GM12878 (cell line): Measurements from ENCODE around the gene EAF1. TPM values are rescaled to one million over a fixed set of nuclear protein-coding genes. Genes with fewer than 3 reads are reported as not detected.
A peak's percentile ranks its signal among the peaks of the same experiment; 100 is the strongest.

ENCODE experiments used
- ATAC-seq: fragments of 200-7000 bp; cut with Tn5 transposase; 3 replicates; pipeline ENCODE4 v1.9.1; 2020; ENCODE audit warnings: mild to moderate bottlenecking, moderate library complexity
- BruUV-seq: library from RNA; stranded (reverse); fragments of 400-500 nt; replicated peaks from 2 replicates; lab custom pipeline; 2021; lab: Mats Ljungman, UMichigan
- CTCF ChIA-PET: fragments of 300-600 bp; sonication (Branson Sonifier 250); formaldehyde crosslinking; extraction: SDS; loops from one replicate; lab custom pipeline; 2021; ENCODE audit warnings: inconsistent platforms; lab: Yijun Ruan, JAX
- POLR2A ChIA-PET: fragments of 350-600 bp; formaldehyde crosslinking; extraction: SDS; loops from one replicate; lab custom pipeline; 2021; ENCODE audit warnings: inconsistent platforms; lab: Charles Lee
- RAD21 ChIA-PET: fragments of 300-600 bp; sonication (Branson Sonifier 250); formaldehyde crosslinking; loops from one replicate; lab custom pipeline; 2023; ENCODE audit warnings: antibody characterized with exemption; ENCODE audit not compliant: unreplicated experiment; lab: Charles Lee
- SMC1A ChIA-PET: fragments of 300-600 bp; sonication (Branson Sonifier 250); formaldehyde crosslinking; loops from one replicate; lab custom pipeline; 2023; ENCODE audit not compliant: unreplicated experiment, uncharacterized antibody; lab: Charles Lee
- DNase-seq: peaks from one replicate; pipeline ENCODE4 v3.0.0-alpha.2; 2011; ENCODE audit warnings: low read depth, low spot score
- FAIRE-seq: peaks from 3 replicates; lab custom pipeline; 2011; peaks lifted over from hg19 to GRCh38; lab: Jason Lieb, UNC
- H2AFZ ChIP-seq: 2 replicates; pipeline ENCODE4 v1.6.0; 2011; ENCODE audit warnings: low read depth, low read length, control low read depth; ENCODE audit not compliant: control insufficient read depth
- H3K27ac ChIP-seq: 2 replicates; pipeline ENCODE4 v1.5.1; 2011; ENCODE audit warnings: control low read depth; ENCODE audit not compliant: control insufficient read depth, insufficient read depth
- H3K27me3 ChIP-seq, 2 experiments: replicated peaks in 1 of 2; 2 replicates each; pipeline versions ENCODE4 v1.6.0 to v1.6.1; 2011; ENCODE audit warnings: low read length in 1 of 2; ENCODE audit not compliant: control insufficient read depth in 2 of 2, insufficient read depth in 2 of 2
- H3K36me3 ChIP-seq, 2 experiments: 2 replicates each; pipeline ENCODE4 v1.5.1; 2011; ENCODE audit warnings: low read length in 1 of 2; ENCODE audit not compliant: control insufficient read depth in 2 of 2, insufficient read depth in 2 of 2
- H3K4me1 ChIP-seq: 2 replicates; pipeline ENCODE4 v1.6.1; 2011; ENCODE audit warnings: mild to moderate bottlenecking, low read length, moderate library complexity, mixed read lengths; ENCODE audit not compliant: control insufficient read depth, insufficient read depth
- H3K4me2 ChIP-seq: 2 replicates; pipeline ENCODE4 v1.6.0; 2011; ENCODE audit warnings: control low read depth; ENCODE audit not compliant: control insufficient read depth, insufficient read depth
- H3K4me3 ChIP-seq: fragments of 200-600 bp; sonication (generic); 2 replicates; pipeline ENCODE4 v1.5.1; 2016
- H3K79me2 ChIP-seq: 2 replicates; pipeline ENCODE4 v1.6.0; 2011; ENCODE audit warnings: low read length; ENCODE audit not compliant: control insufficient read depth, insufficient read depth
- H3K9ac ChIP-seq: 2 replicates; pipeline ENCODE4 v1.8.0; 2011; ENCODE audit warnings: low read length, control low read depth, mixed read lengths; ENCODE audit not compliant: control insufficient read depth, insufficient read depth
- H3K9me3 ChIP-seq: replicated peaks from 3 replicates; pipeline ENCODE4 v1.5.1; 2011; ENCODE audit warnings: mild to moderate bottlenecking, low read length; ENCODE audit not compliant: control insufficient read depth, insufficient read depth
- H4K20me1 ChIP-seq: 2 replicates; pipeline ENCODE4 v1.6.0; 2011; ENCODE audit not compliant: control insufficient read depth, insufficient read depth
- BHLHE40 ChIP-seq, 2 experiments: fragments of 450-650 bp in 1 of 2; IDR thresholded peaks; 2 replicates each; pipeline ENCODE4 v1.6.1; 2011 to 2017; ENCODE audit warnings: low read depth in 2 of 2, borderline replicate concordance in 1 of 2, improper control_type of control experiment in 1 of 2, low read length in 1 of 2, mild to moderate bottlenecking in 1 of 2
- CREB1 ChIP-seq: IDR thresholded peaks from 2 replicates; pipeline ENCODE4 v1.6.1; 2012; ENCODE audit warnings: low read depth, mild to moderate bottlenecking, inconsistent platforms
- FOS ChIP-seq: IDR thresholded peaks from 3 replicates; pipeline ENCODE4 v1.6.1; 2011; ENCODE audit warnings: borderline replicate concordance; ENCODE audit not compliant: insufficient read length; ENCODE audit errors: extremely low read depth
- GATAD2B ChIP-seq: fragments of 450-650 bp; conservative IDR thresholded peaks from 2 replicates; pipeline ENCODE4 v1.6.1; 2017; ENCODE audit warnings: low read depth, mild to moderate bottlenecking, moderate library complexity
- NFIC ChIP-seq: IDR thresholded peaks from 2 replicates; pipeline ENCODE4 v1.6.1; 2012; ENCODE audit warnings: low read depth, mild to moderate bottlenecking, inconsistent platforms, low read length, moderate library complexity
- RAD51 ChIP-seq: fragments of 450-650 bp; IDR thresholded peaks from 2 replicates; pipeline ENCODE4 v1.6.1; 2016; ENCODE audit warnings: moderate library complexity, mild to moderate bottlenecking, inconsistent platforms
- SRF ChIP-seq, 2 experiments: IDR thresholded peaks; 2 replicates each; pipeline ENCODE4 v1.6.1; 2011; ENCODE audit warnings: low read depth in 2 of 2, low read length in 2 of 2, mild to moderate bottlenecking in 1 of 2, moderate library complexity in 1 of 2
- SUPT20H ChIP-seq: IDR thresholded peaks from 2 replicates; pipeline ENCODE4 v1.6.1; 2011; ENCODE audit warnings: low read depth, mild to moderate bottlenecking, low read length, moderate library complexity, borderline replicate concordance; ENCODE audit not compliant: control insufficient read depth
- USF2 ChIP-seq: IDR thresholded peaks from 2 replicates; pipeline ENCODE4 v1.6.1; 2011; ENCODE audit warnings: low read depth, low read length, improper control_type of control experiment, borderline replicate concordance
- ZBTB33 ChIP-seq: fragments of 450-650 bp; IDR thresholded peaks from 2 replicates; pipeline ENCODE4 v1.6.1; 2017; ENCODE audit warnings: mild to moderate bottlenecking
- ZNF622 ChIP-seq: fragments of 450-650 bp; IDR thresholded peaks from 2 replicates; pipeline ENCODE4 v1.6.1; 2017; ENCODE audit warnings: mild to moderate bottlenecking, inconsistent platforms
- WGBS: methylation state at CpG from one replicate; pipeline ENCODE4 v1.1.6; 2016; ENCODE audit warnings: low lambda C conversion rate; ENCODE audit not compliant: insufficient replicate concordance, insufficient coverage; ENCODE audit errors: missing lambda C conversion rate; 5-methylcytosine and 5-hydroxymethylcytosine counted together
- in situ Hi-C: fragments of 300-500 bp; cut with MboI; formaldehyde crosslinking; loops from 9 replicates; pipeline ENCODE4 v1.14.3; 2018; ENCODE audit warnings: mixed read lengths
- intact Hi-C: fragments of 100-400 bp; cut with micrococcal nuclease; formaldehyde crosslinking; loops from one replicate; pipeline ENCODE4 v1.14.2; 2022; ENCODE audit not compliant: unreplicated experiment
- polyA plus RNA-seq, 11 experiments: library from polyadenylated mRNA; depleted of rRNA in 4 of 11; unstranded in 6 of 11; stranded (reverse) in 5 of 11; fragments of >200 nt; fragmentation: Nextera tagmentation in 4 of 11; fragmentation: Illumina TruSeq in 1 of 11; extraction: Ambion mirVana in 4 of 11; extraction: Trizol in 1 of 11; gene quantifications; 1 replicate in 1 of 11; 2 replicates in 10 of 11; pipeline versions ENCODE4 v1.2.1 to v1.2.3, GENCODE V29; 2011 to 2016; ENCODE audit warnings: inconsistent platforms in 2 of 11, missing spikeins in 2 of 11, low read depth in 1 of 11
- total RNA-seq, 4 experiments: library from RNA; depleted of rRNA in 3 of 4; stranded (reverse); fragments of >200 nt in 3 of 4; fragmentation: Illumina TruSeq in 1 of 4; extraction: Trizol in 1 of 4; gene quantifications; 2 replicates each; pipeline versions ENCODE4 v1.2.1 to v1.2.3, GENCODE V29; 2013 to 2021
- TF ChIP-seq, protein P1 (sequence below): IDR thresholded peaks from 2 replicates; pipeline ENCODE4 v1.6.1; 2011; ENCODE audit warnings: borderline replicate concordance, low read depth, mild to moderate bottlenecking, moderate library complexity, mixed read lengths, low read length; ENCODE audit not compliant: insufficient read depth; ENCODE audit errors: extremely low read length
- TF ChIP-seq, protein P2 (sequence below): fragments of 450-650 bp; IDR thresholded peaks from 2 replicates; pipeline ENCODE4 v1.6.1; 2017; ENCODE audit warnings: mild to moderate bottlenecking, low read depth, inconsistent platforms; ENCODE audit not compliant: poor library complexity, severe bottlenecking
- TF ChIP-seq, protein P3 (sequence below): IDR thresholded peaks from 2 replicates; pipeline ENCODE4 v1.6.1; 2011; ENCODE audit warnings: mild to moderate bottlenecking, low read depth, low read length, moderate library complexity; ENCODE audit not compliant: insufficient replicate concordance

The EAF1 gene
- total and polyA plus RNA-seq, 10 of the 15 experiments (the other 5 are each of a cell fraction or from before 2014, with no cell fraction given), result 6.8 to 21.6 (median 15.6) TPM

DNA sequence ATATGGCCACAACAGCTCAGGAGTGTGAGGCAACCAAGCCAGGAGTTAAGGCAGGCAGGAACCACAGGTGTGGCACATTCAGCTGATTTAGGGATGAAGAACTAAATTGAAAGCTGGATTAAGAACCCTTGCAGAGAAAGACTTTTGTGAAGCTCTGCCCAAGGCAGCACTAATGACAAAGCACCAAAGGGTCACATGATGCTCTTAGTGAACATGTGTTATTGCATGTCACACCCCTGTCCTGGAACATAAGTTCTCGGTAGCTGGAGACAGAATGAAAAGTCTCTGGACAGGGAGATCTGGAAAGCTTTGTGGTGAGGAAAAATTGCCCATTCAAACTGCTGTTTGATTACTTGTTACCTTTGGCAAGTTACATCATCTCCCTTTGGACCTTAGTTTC, 3.2 kb downstream of the EAF1 start:
- peaks cover 6 to 27% of the 10 kb centered on the region in 2 experiments for H3K36me3 ChIP-seq

More for the DNA sequence above, 3.2 kb downstream of the EAF1 start:
- DNase-seq (no peak), FAIRE-seq (no peak), ATAC-seq (0 out of 3 replicates have a peak, but pooled peaks have one; percentile 9)
- no TSS peak for BruUV-seq
- Histone ChIP-seq H3K9ac (no peak overlapping the region), H3K79me2 (peaks cover 41% of the 10 kb centered on the region), H3K27me3 (no peaks in the 10 kb centered on the region), H4K20me1 (no peaks in the 10 kb centered on the region; the same call in 1 of the 2 replicates), H3K4me3 (0 out of 2 replicates have a peak overlapping the region, but pooled peaks have one; percentile 7), H3K4me2 (peak overlapping the region; percentile 4; the same call in 1 of the 2 replicates), H3K9me3 (no peaks in the 10 kb centered on the region), H2AFZ (no peak overlapping the region), H3K27ac (no peak overlapping the region), H3K4me1 (no peaks in the 10 kb centered on the region; the same call in 1 of the 2 replicates)
- POLR2A ChIA-PET, result interaction anchor here (0.7 to 0.8 kb wide), 2 partner anchors 30 to 170 kb away, joined by 3 read pairs; no protein-coding TSS in a partner anchor
- RAD21 ChIA-PET, result interaction anchor here (0.8 to 2.3 kb wide), 7 partner anchors 37 to 251 kb away, joined by 3 to 12 read pairs (median 4); no protein-coding TSS in a partner anchor
- 100% methylated on average over 1 of the region's 1 CpG for WGBS
- SMC1A ChIA-PET, result interaction anchor here (0.7 to 4.0 kb wide), 22 partner anchors 9 to 228 kb away, joined by 3 to 26 read pairs (median 4); no protein-coding TSS in a partner anchor
- intact Hi-C loops (no loop called here), in situ Hi-C loops (no loop called here)
- TF ChIP-seq, protein P1, sequence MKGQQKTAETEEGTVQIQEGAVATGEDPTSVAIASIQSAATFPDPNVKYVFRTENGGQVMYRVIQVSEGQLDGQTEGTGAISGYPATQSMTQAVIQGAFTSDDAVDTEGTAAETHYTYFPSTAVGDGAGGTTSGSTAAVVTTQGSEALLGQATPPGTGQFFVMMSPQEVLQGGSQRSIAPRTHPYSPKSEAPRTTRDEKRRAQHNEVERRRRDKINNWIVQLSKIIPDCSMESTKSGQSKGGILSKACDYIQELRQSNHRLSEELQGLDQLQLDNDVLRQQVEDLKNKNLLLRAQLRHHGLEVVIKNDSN, result no peak
- TF ChIP-seq CREB1 (no peak), SUPT20H (no peak), USF2 (peak; percentile 15; the same call in 1 of the 2 replicates), NFIC (no peak), ZNF622 (no peak), FOS (no peak), BHLHE40 (IDR thresholded peaks at IDR 0.05; ENCODE audit: borderline replicate concordance in 1 of 2, low read depth in 2 of 2, low read length in 1 of 2) (no peak), GATAD2B (no peak), RAD51 (peak; percentile 66; the same call in 1 of the 2 replicates), SRF (IDR thresholded peaks at IDR 0.05; ENCODE audit: low read depth in 2 of 2, low read length in 2 of 2) (no peak), ZBTB33 (no peak)
- TF ChIP-seq, protein P2, sequence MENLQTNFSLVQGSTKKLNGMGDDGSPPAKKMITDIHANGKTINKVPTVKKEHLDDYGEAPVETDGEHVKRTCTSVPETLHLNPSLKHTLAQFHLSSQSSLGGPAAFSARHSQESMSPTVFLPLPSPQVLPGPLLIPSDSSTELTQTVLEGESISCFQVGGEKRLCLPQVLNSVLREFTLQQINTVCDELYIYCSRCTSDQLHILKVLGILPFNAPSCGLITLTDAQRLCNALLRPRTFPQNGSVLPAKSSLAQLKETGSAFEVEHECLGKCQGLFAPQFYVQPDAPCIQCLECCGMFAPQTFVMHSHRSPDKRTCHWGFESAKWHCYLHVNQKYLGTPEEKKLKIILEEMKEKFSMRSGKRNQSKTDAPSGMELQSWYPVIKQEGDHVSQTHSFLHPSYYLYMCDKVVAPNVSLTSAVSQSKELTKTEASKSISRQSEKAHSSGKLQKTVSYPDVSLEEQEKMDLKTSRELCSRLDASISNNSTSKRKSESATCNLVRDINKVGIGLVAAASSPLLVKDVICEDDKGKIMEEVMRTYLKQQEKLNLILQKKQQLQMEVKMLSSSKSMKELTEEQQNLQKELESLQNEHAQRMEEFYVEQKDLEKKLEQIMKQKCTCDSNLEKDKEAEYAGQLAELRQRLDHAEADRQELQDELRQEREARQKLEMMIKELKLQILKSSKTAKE, result no peak
- TF ChIP-seq, protein P3, sequence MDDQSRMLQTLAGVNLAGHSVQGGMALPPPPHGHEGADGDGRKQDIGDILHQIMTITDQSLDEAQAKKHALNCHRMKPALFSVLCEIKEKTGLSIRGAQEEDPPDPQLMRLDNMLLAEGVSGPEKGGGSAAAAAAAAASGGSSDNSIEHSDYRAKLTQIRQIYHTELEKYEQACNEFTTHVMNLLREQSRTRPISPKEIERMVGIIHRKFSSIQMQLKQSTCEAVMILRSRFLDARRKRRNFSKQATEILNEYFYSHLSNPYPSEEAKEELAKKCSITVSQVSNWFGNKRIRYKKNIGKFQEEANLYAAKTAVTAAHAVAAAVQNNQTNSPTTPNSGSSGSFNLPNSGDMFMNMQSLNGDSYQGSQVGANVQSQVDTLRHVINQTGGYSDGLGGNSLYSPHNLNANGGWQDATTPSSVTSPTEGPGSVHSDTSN, result no peak
- CTCF ChIA-PET, result interaction anchor here (0.7 to 2.9 kb wide), 17 partner anchors 11 to 382 kb away, joined by 3 to 28 read pairs (median 5); partner anchors contain the start of gene CAPN7
